HG02798 (cell line): Measurements from ENCODE around the gene PAEP.

Experiments used
- ATAC-seq: cut with Tn5 transposase; IDR thresholded peaks from one replicate; pipeline ENCODE4 v1.9.1; 2021; ENCODE audit warnings: mild to moderate bottlenecking; ENCODE audit not compliant: unreplicated experiment, poor library complexity

The PAEP gene

GRCh38 chr9:135574331-135574730, 12.8 kb downstream of the PAEP start:
- ATAC-seq: no peak

- ATAC-seq: no peak
These were observed 13.4 kb downstream of the PAEP start for GRCh38 chr9:135574943-135575342.

GRCh38 chr9:135575995-135576631, 14.6 kb downstream of the PAEP start:
- no peak for ATAC-seq

GRCh38 chr9:135577256-135577655, 15.7 kb downstream of the PAEP start:
- ATAC-seq: no peak

GRCh38 chr9:135579356-135579755, 17.8 kb downstream of the PAEP start:
- ATAC-seq: no peak

GRCh38 chr9:135579889-135580660, 18.5 kb downstream of the PAEP start:
- no peak for ATAC-seq

GRCh38 chr9:135580664-135581380, 19.3 kb downstream of the PAEP start:
- no peak for ATAC-seq

GRCh38 chr9:135581636-135582426, 20.3 kb downstream of the PAEP start:
- no peak for ATAC-seq

GRCh38 chr9:135582541-135582940, 21.0 kb downstream of the PAEP start:
- no peak for ATAC-seq

GRCh38 chr9:135582966-135583687, 21.6 kb downstream of the PAEP start:
- ATAC-seq: no peak

GRCh38 chr9:135583688-135584011, 22.1 kb downstream of the PAEP start:
- no peak for ATAC-seq

GRCh38 chr9:135584371-135584770, 22.8 kb downstream of the PAEP start:
- no peak for ATAC-seq

GRCh38 chr9:135584934-135585333, 23.4 kb downstream of the PAEP start:
- ATAC-seq: no peak

GRCh38 chr9:135586601-135587109, 25.1 kb downstream of the PAEP start:
- ATAC-seq: no peak

- ATAC-seq: no peak
These were observed 26.1 kb downstream of the PAEP start for GRCh38 chr9:135587658-135588057.

GRCh38 chr9:135588371-135588770, 26.8 kb downstream of the PAEP start:
- ATAC-seq: no peak

GRCh38 chr9:135588886-135589595, 27.5 kb downstream of the PAEP start:
- no peak for ATAC-seq

- no peak for ATAC-seq
These were observed 28.3 kb downstream of the PAEP start for GRCh38 chr9:135589596-135590485.
